Lung (tissue), 12 donors: ENCODE results near the gene ARAP1. TPM values are rescaled to one million over a fixed set of nuclear protein-coding genes. Genes with fewer than 3 reads are reported as not detected.

ENCODE experiments used
- ATAC-seq: fragments of 200-7000 bp; cut with Tn5 transposase; one replicate; pipeline ENCODE4 v1.9.1; 2020; ENCODE audit warnings: moderate number of reproducible peaks; ENCODE audit not compliant: insufficient read depth, low FRiP score
- DNase-seq, 3 donors: peaks; one replicate each; pipeline ENCODE4 v3.0.0-alpha.2; 2013 to 2017
- H3K27ac ChIP-seq, 2 donors: one replicate each; pipeline ENCODE4 v1.5.1; 2013; ENCODE audit warnings: mild to moderate bottlenecking in 2 of 2, moderate library complexity in 2 of 2, control low read depth in 1 of 2, inconsistent platforms in 1 of 2, low read depth in 1 of 2, low read length in 1 of 2
- H3K27me3 ChIP-seq, 3 donors: one replicate each; pipeline ENCODE4 v1.5.1; 2013; ENCODE audit warnings: low read length in 2 of 3; ENCODE audit not compliant: control insufficient read depth in 3 of 3, insufficient read depth in 3 of 3
- H3K36me3 ChIP-seq, 4 donors: one replicate each; pipeline ENCODE4 v1.5.1; 2013; ENCODE audit warnings: low read length in 4 of 4, mild to moderate bottlenecking in 1 of 4, moderate library complexity in 1 of 4; ENCODE audit not compliant: control insufficient read depth in 4 of 4, insufficient read depth in 4 of 4
- H3K4me1 ChIP-seq, 5 donors: one replicate each; pipeline ENCODE4 v1.5.1; 2013; ENCODE audit warnings: low read length in 5 of 5, mild to moderate bottlenecking in 2 of 5, moderate library complexity in 1 of 5; ENCODE audit not compliant: control insufficient read depth in 5 of 5, insufficient read depth in 5 of 5
- H3K4me3 ChIP-seq: one replicate; pipeline ENCODE4 v1.5.1; 2013; ENCODE audit warnings: mild to moderate bottlenecking, control low read depth, moderate library complexity
- H3K9ac ChIP-seq, 2 donors: one replicate each; pipeline ENCODE4 v1.5.1; 2013; ENCODE audit warnings: low read length in 2 of 2, control low read depth in 1 of 2; ENCODE audit not compliant: insufficient read depth in 1 of 2
- H3K9me3 ChIP-seq, 4 donors: one replicate each; pipeline ENCODE4 v1.5.1; 2013; ENCODE audit warnings: low read length in 3 of 4, mild to moderate bottlenecking in 1 of 4, moderate library complexity in 1 of 4; ENCODE audit not compliant: control insufficient read depth in 4 of 4, insufficient read depth in 3 of 4
- WGBS, 2 donors: extraction: QIAGEN DNeasy Blood & Tissue Kit; methylation state at CpG; one replicate each; pipeline ENCODE4 v1.1.7; 2013; 5-methylcytosine and 5-hydroxymethylcytosine counted together
- polyA plus RNA-seq, 2 donors: library from polyadenylated mRNA; stranded (reverse); fragments of 200-250 nt; gene quantifications; one replicate each; pipeline ENCODE4 v1.2.1, GENCODE V29; 2013
- total RNA-seq, 2 donors: library from RNA; depleted of rRNA in 1 of 2; stranded (reverse); fragments of >200 nt in 1 of 2; gene quantifications; one replicate each; pipeline ENCODE4 v1.2.1, GENCODE V29; 2014 to 2021
- TF ChIP-seq, protein P1 (sequence below): IDR thresholded peaks from 2 replicates; pipeline ENCODE4 v1.5.1; 2012; ENCODE audit warnings: mild to moderate bottlenecking; ENCODE audit errors: control extremely low read depth, extremely low read depth
- donor health status: control.
- donor health status: control.
- donor health status: Bipolar disorder and iron deficiency.
- donor health status: healthy.
- donor health status: DM: yes; HTN: yes; CAD: no.

Gene ARAP1
- total and polyA plus RNA-seq, 4 donors, result 134 to 218 (median 173) TPM

DNA sequence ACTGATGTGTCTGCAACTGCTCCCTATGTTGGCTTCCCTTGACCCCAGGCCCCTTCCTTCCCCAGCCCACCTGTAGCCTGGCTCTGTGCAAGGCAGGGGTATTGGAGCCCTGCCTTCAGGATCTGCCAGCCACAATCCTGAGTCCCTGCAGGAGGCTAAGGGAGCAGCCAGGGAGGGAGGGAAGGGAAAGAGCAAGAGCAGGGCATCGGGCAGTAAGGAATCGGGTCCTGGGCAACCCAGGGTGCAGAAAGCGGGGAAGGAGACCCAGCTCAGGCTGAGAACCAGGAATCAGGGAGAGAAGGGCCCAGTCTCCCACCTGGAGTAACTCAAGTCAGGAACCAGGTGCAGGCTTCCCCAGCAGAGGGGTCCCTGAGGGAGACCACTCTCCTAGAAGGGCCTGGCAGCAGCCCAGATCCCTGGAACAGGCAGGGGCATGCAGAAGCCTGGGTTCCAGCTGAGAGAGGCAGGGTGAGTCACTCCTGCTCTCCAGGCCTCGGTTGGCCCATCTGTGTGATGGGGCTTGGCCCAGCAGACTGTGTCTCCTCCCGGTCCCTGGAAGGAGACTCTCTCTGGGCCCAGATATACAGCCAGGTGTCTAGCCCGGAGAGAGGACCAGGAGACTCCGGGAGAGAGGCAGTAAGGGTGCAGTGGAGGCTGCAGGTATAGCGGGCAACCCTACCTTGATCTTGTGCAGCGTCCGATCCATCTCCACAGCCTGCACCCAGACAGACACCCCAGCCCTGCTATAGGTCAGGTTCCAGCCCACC lies 28.3 kb upstream of the ARAP1 start:
- TF ChIP-seq, protein P1, sequence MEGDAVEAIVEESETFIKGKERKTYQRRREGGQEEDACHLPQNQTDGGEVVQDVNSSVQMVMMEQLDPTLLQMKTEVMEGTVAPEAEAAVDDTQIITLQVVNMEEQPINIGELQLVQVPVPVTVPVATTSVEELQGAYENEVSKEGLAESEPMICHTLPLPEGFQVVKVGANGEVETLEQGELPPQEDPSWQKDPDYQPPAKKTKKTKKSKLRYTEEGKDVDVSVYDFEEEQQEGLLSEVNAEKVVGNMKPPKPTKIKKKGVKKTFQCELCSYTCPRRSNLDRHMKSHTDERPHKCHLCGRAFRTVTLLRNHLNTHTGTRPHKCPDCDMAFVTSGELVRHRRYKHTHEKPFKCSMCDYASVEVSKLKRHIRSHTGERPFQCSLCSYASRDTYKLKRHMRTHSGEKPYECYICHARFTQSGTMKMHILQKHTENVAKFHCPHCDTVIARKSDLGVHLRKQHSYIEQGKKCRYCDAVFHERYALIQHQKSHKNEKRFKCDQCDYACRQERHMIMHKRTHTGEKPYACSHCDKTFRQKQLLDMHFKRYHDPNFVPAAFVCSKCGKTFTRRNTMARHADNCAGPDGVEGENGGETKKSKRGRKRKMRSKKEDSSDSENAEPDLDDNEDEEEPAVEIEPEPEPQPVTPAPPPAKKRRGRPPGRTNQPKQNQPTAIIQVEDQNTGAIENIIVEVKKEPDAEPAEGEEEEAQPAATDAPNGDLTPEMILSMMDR, result no peak
- Histone ChIP-seq H3K9me3 (no peaks in the 10 kb centered on the region), H3K9ac (peak overlapping the region in 1 of 2 donors; percentile 68), H3K36me3 (peaks cover 0 to 4% (median 0%) of the 10 kb centered on the region in 4 donors), H3K27me3 (no peaks in the 10 kb centered on the region), H3K4me3 (peak overlapping the region; percentile 48), H3K4me1 (peaks cover 0 to 28% (median 19%) of the 10 kb centered on the region in 5 donors), H3K27ac (peak overlapping the region in 1 of 2 donors; percentile 79)
- no peak for ATAC-seq
- DNase-seq, result no peak
- 74 to 87% methylated on average over 10 of the region's 10 CpGs for WGBS, 2 donors

DNA sequence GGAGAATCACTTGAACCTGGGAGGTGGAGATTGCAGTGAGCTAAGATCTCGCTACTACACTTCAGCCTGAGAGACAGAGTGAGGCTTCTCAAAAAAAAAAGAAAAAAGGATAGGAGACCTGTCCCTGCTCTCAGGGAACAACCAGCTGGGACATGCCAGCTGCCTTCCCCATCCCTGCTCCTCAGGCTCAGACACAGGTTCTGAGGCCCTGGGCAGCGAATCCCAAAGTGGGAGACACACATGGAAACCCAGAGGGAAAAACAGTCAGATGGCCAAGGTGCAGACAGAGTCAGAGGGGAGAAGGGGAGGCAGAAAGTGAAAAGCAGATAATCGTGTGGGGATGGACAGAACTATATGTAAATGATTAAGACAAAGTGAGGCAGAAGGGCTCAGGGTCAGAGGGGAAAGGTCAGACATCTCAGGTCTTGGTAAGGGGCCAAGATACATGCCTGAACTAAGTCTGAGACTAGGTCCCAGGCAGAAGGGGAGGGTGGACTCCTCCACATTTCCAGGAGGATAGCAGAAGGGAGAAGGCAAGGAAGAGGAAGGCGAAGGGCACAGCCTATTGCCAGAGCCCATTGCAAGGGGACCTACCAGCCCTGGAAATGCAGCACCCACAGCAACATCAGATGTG lies 27.4 kb upstream of the ARAP1 start:
- no peak for ATAC-seq
- WGBS, 2 donors, result 80 to 88% methylated on average over 3 to 4 of the region's 4 CpGs
- TF ChIP-seq, protein P1, result no peak
- H3K9ac ChIP-seq, result no peak overlapping the region
- H3K36me3 ChIP-seq, result peaks cover 0 to 4% (median 0%) of the 10 kb centered on the region in 4 donors
- H3K27me3 ChIP-seq, result no peaks in the 10 kb centered on the region
- no peak for DNase-seq
- H3K4me3 ChIP-seq, result no peak overlapping the region
- peaks cover 0 to 28% (median 19%) of the 10 kb centered on the region in 5 donors for H3K4me1 ChIP-seq
- no peaks in the 10 kb centered on the region for H3K9me3 ChIP-seq
- H3K27ac ChIP-seq, result no peak overlapping the region

DNA sequence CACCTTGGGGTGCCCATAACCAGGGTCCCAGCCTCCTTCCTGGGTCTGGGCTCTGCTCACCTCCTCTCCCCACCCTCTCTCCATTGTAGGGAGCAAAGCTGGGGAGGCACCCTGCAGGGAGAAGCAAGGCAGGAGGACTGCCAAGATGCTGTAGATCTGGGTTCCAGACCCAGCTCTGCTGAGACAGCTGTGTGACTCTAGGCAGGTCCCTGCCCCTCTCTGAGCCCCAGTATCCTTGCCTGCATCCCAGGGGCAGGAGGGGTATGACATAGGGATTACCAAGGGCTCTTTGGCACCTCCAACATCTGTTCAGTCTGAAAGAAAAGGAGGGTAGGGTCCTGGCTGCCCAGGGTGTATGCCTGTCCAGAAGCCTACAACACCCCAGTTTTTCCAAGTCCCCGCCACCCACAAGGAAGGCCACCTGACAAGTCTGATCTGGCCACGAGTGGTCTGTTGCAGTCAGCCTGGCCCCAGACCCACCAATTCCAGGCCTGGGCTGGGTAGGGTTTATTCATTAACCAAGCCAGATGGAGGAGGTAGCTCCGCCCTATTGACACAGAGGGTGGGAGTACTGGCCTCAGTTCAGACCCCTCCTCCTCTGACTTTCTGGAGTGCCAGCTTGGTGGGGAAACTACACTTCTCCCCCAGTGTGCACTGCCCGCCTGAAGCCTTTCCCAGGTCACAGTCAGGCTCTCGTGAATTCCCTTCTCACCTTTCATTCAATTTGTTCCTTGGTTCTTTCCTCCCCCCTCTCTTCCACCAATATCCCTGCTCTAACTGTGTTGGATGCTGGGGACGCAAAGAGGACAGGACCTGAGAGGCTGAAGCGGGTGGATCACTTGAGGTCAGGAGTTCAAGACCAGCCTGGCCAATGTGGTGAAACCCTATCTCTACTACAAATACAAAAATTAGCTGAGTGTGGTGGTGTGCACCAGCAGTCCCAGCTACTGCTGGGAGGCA lies 26.6 kb upstream of the ARAP1 start:
- H3K27me3 ChIP-seq, result no peaks in the 10 kb centered on the region
- no peak overlapping the region for H3K27ac ChIP-seq
- ATAC-seq (no peak), DNase-seq (peak; percentile 26 to 71 (median 66))
- H3K4me1 ChIP-seq, result peaks cover 0 to 31% (median 19%) of the 10 kb centered on the region in 5 donors
- no peaks in the 10 kb centered on the region for H3K9me3 ChIP-seq
- 76 to 92% methylated on average over 7 of the region's 7 CpGs for WGBS, 2 donors
- no peak overlapping the region for H3K9ac ChIP-seq
- no peak overlapping the region for H3K4me3 ChIP-seq
- peaks cover 0 to 4% (median 0%) of the 10 kb centered on the region in 4 donors for H3K36me3 ChIP-seq
- TF ChIP-seq, protein P1, result no peak
